Middle frontal gyrus (tissue), 1 donor: Measurements from ENCODE around the gene FABP1.

Experiments
- DNase-seq: peaks from one replicate; pipeline ENCODE4 v3.0.0-alpha.2; 2015; ENCODE audit warnings: low spot score; ENCODE audit errors: extremely low spot score

Gene FABP1

GRCh38 chr2:88115825-88116518 lies 11.9 kb downstream of the FABP1 start:
- DNase-seq = no peak

GRCh38 chr2:88114889-88115288 lies 13.0 kb downstream of the FABP1 start:
- no peak for DNase-seq

- DNase-seq = no peak
Observed at GRCh38 chr2:88113069-88113468, 14.8 kb downstream of the FABP1 start.

GRCh38 chr2:88110830-88111229 lies 17.0 kb downstream of the FABP1 start:
- DNase-seq = no peak

GRCh38 chr2:88108796-88109195 lies 19.1 kb downstream of the FABP1 start:
- no peak for DNase-seq

GRCh38 chr2:88100489-88100858 lies 27.4 kb downstream of the FABP1 start:
- no peak for DNase-seq

GRCh38 chr2:88099798-88100488 lies 27.9 kb downstream of the FABP1 start:
- no peak for DNase-seq

- no peak for DNase-seq
Observed at GRCh38 chr2:88098558-88098900, 29.3 kb downstream of the FABP1 start.

GRCh38 chr2:88097891-88098557 lies 29.8 kb downstream of the FABP1 start:
- no peak for DNase-seq

- DNase-seq = no peak
Observed at GRCh38 chr2:88097192-88097591, 30.7 kb downstream of the FABP1 start.

- DNase-seq = no peak
Observed at GRCh38 chr2:88096708-88097107, 31.2 kb downstream of the FABP1 start.

- DNase-seq = no peak
Observed at GRCh38 chr2:88095022-88095421, 32.8 kb downstream of the FABP1 start.

GRCh38 chr2:88092773-88093172 lies 35.1 kb downstream of the FABP1 start:
- DNase-seq = no peak

GRCh38 chr2:88091943-88092342 lies 35.9 kb downstream of the FABP1 start:
- DNase-seq = no peak

GRCh38 chr2:88090446-88091283 lies 37.2 kb downstream of the FABP1 start:
- peak; percentile 27 for DNase-seq

- DNase-seq = no peak
Observed at GRCh38 chr2:88088999-88089398, 38.9 kb downstream of the FABP1 start.

GRCh38 chr2:88087763-88088162 lies 40.1 kb downstream of the FABP1 start:
- DNase-seq = no peak

GRCh38 chr2:88087073-88087472 lies 40.8 kb downstream of the FABP1 start:
- no peak for DNase-seq

GRCh38 chr2:88086401-88086800 lies 41.5 kb downstream of the FABP1 start:
- no peak for DNase-seq

GRCh38 chr2:88085602-88086001 lies 42.3 kb downstream of the FABP1 start:
- DNase-seq = no peak

- no peak for DNase-seq
Observed at GRCh38 chr2:88085099-88085498, 42.8 kb downstream of the FABP1 start.

GRCh38 chr2:88082781-88083180 lies 45.1 kb downstream of the FABP1 start:
- DNase-seq = peak; percentile 62
